ENCODE data around the gene MAPK13.

DNA sequence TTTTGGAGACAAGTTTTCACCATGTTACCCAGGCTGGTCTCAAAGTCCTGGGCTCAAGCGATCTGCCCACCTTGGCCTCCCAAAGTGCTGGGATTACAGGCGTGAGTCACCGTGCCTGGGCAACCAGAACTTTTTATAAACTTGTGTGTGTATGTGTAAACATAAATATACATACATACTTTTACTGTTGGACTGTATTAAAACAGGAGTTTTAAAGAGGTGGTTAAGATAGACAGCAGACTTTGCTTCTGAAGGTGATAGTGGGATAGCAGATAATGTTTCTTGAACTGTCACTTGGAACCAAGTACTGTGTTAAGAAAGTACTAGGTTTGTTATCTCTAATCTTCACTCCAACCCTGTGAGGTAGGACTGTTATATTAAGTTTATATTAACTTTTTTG is 28.6 kb upstream of the MAPK13 start:
- TF ChIP-seq POLR2A (IDR thresholded peaks at IDR 0.05; ENCODE audit: low read length) (no peak), GATA1 (IDR thresholded peaks at IDR 0.05; ENCODE audit: low read depth, low read length) (no peak)
